Lung (tissue), 12 donors: ENCODE data around the gene NMB. TPM values are rescaled to one million over a fixed set of nuclear protein-coding genes. Genes with fewer than 3 reads are reported as not detected.

Source experiments
- ATAC-seq: fragments of 200-7000 bp; cut with Tn5 transposase; one replicate; pipeline ENCODE4 v1.9.1; 2020; ENCODE audit warnings: moderate number of reproducible peaks; ENCODE audit not compliant: insufficient read depth, low FRiP score
- DNase-seq, 3 donors: peaks; one replicate each; pipeline ENCODE4 v3.0.0-alpha.2; 2013 to 2017
- H3K27ac ChIP-seq, 2 donors: one replicate each; pipeline ENCODE4 v1.5.1; 2013; ENCODE audit warnings: mild to moderate bottlenecking in 2 of 2, moderate library complexity in 2 of 2, control low read depth in 1 of 2, inconsistent platforms in 1 of 2, low read depth in 1 of 2, low read length in 1 of 2
- H3K27me3 ChIP-seq, 3 donors: one replicate each; pipeline ENCODE4 v1.5.1; 2013; ENCODE audit warnings: low read length in 2 of 3; ENCODE audit not compliant: control insufficient read depth in 3 of 3, insufficient read depth in 3 of 3
- H3K36me3 ChIP-seq, 4 donors: one replicate each; pipeline ENCODE4 v1.5.1; 2013; ENCODE audit warnings: low read length in 4 of 4, mild to moderate bottlenecking in 1 of 4, moderate library complexity in 1 of 4; ENCODE audit not compliant: control insufficient read depth in 4 of 4, insufficient read depth in 4 of 4
- H3K4me1 ChIP-seq, 5 donors: one replicate each; pipeline ENCODE4 v1.5.1; 2013; ENCODE audit warnings: low read length in 5 of 5, mild to moderate bottlenecking in 2 of 5, moderate library complexity in 1 of 5; ENCODE audit not compliant: control insufficient read depth in 5 of 5, insufficient read depth in 5 of 5
- H3K4me3 ChIP-seq: one replicate; pipeline ENCODE4 v1.5.1; 2013; ENCODE audit warnings: mild to moderate bottlenecking, control low read depth, moderate library complexity
- H3K9ac ChIP-seq, 2 donors: one replicate each; pipeline ENCODE4 v1.5.1; 2013; ENCODE audit warnings: low read length in 2 of 2, control low read depth in 1 of 2; ENCODE audit not compliant: insufficient read depth in 1 of 2
- H3K9me3 ChIP-seq, 4 donors: one replicate each; pipeline ENCODE4 v1.5.1; 2013; ENCODE audit warnings: low read length in 3 of 4, mild to moderate bottlenecking in 1 of 4, moderate library complexity in 1 of 4; ENCODE audit not compliant: control insufficient read depth in 4 of 4, insufficient read depth in 3 of 4
- WGBS, 2 donors: extraction: QIAGEN DNeasy Blood & Tissue Kit; methylation state at CpG; one replicate each; pipeline ENCODE4 v1.1.7; 2013; 5-methylcytosine and 5-hydroxymethylcytosine counted together
- polyA plus RNA-seq, 2 donors: library from polyadenylated mRNA; stranded (reverse); fragments of 200-250 nt; gene quantifications; one replicate each; pipeline ENCODE4 v1.2.1, GENCODE V29; 2013
- total RNA-seq, 2 donors: library from RNA; depleted of rRNA in 1 of 2; stranded (reverse); fragments of >200 nt in 1 of 2; gene quantifications; one replicate each; pipeline ENCODE4 v1.2.1, GENCODE V29; 2014 to 2021
- TF ChIP-seq, protein P1 (sequence below): IDR thresholded peaks from 2 replicates; pipeline ENCODE4 v1.5.1; 2012; ENCODE audit warnings: mild to moderate bottlenecking; ENCODE audit errors: control extremely low read depth, extremely low read depth
- donor health status: control.
- donor health status: control.
- donor health status: Bipolar disorder and iron deficiency.
- donor health status: healthy.
- donor health status: DM: yes; HTN: yes; CAD: no.

The NMB gene
- total and polyA plus RNA-seq, 4 donors: 2.6 to 9.3 (median 5.6) TPM

DNA sequence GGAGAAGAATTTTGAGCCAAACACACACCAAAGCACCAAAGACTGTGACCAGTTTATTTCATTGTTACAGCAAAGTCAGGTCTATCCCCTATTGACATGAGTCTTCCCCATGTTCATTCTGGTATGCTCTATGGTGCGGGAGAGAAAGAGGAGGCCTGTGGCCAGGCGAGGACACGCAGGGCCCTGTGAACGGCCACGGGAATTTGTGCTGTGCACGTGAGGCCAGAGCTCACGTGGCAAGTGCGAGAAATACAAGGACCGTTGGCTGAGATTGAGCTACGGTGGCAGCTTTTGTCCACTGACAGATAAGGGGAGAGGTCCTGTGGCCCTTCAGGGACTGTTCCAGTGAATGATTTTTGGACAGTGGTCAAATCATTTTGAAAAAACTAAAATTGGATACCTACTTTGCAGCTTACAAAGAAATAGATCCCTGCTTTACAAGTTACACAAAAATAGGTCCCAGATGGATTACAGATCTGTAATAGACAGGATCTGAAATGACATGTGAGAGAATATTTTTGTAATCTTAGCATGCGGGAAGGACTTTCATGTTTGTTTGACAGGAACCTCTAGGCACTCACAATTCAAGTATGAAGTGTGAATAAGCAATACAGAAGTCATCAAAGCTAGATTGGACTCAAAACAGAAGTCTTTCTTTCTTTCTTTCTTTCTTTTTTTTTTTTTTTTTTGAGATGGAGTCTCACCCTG lies 48.0 kb downstream of the NMB start:
- ATAC-seq (no peak), DNase-seq (no peak)
- Histone ChIP-seq H3K9ac (no peak overlapping the region), H3K9me3 (no peaks in the 10 kb centered on the region), H3K4me3 (no peak overlapping the region), H3K27me3 (no peaks in the 10 kb centered on the region), H3K27ac (peak overlapping the region in 1 of 2 donors; percentile 28), H3K36me3 (peaks cover 0 to 16% (median 12%) of the 10 kb centered on the region in 4 donors), H3K4me1 (peaks cover 0 to 1% (median 0%) of the 10 kb centered on the region in 5 donors)
- TF ChIP-seq, protein P1, sequence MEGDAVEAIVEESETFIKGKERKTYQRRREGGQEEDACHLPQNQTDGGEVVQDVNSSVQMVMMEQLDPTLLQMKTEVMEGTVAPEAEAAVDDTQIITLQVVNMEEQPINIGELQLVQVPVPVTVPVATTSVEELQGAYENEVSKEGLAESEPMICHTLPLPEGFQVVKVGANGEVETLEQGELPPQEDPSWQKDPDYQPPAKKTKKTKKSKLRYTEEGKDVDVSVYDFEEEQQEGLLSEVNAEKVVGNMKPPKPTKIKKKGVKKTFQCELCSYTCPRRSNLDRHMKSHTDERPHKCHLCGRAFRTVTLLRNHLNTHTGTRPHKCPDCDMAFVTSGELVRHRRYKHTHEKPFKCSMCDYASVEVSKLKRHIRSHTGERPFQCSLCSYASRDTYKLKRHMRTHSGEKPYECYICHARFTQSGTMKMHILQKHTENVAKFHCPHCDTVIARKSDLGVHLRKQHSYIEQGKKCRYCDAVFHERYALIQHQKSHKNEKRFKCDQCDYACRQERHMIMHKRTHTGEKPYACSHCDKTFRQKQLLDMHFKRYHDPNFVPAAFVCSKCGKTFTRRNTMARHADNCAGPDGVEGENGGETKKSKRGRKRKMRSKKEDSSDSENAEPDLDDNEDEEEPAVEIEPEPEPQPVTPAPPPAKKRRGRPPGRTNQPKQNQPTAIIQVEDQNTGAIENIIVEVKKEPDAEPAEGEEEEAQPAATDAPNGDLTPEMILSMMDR: no peak
- 74 to 90% methylated on average over 11 of the region's 11 CpGs for WGBS, 2 donors

DNA sequence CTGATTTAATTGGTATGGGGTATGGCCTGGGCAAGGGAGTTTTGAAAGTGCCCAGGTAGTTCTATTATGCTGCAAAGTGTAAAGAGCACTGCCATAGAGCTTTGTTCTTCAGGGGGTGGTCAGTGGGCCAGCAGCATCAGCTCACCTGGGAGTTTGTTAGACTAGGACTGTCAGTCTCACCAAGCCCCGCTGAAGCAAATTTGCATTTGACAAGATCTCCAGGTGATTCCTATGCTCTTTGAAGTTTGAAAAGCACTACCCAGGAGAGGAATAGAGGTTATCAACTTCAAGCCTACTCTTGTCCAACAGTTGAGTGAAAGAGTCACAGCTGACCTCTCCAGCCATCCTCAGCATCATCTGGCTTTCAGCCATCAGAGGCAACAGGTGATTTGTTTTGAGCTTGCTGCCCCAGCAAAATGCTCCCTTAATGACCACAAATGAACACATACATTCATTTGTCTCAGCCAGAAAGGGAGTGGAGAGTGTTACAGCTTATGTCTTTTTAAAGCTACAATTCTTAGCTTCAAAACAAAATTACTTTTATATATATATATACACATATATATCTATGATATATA lies 49.2 kb downstream of the NMB start:
- no peak overlapping the region for H3K27ac ChIP-seq
- DNase-seq (no peak), ATAC-seq (no peak)
- H3K9me3 ChIP-seq: no peaks in the 10 kb centered on the region
- no peaks in the 10 kb centered on the region for H3K27me3 ChIP-seq
- 79 to 81% methylated on average over 1 of the region's 1 CpG for WGBS, 2 donors
- peaks cover 3 to 20% (median 14%) of the 10 kb centered on the region in 4 donors for H3K36me3 ChIP-seq
- peaks cover 0 to 1% (median 0%) of the 10 kb centered on the region in 5 donors for H3K4me1 ChIP-seq
- no peak overlapping the region for H3K4me3 ChIP-seq
- TF ChIP-seq, protein P1: no peak
- no peak overlapping the region for H3K9ac ChIP-seq

DNA sequence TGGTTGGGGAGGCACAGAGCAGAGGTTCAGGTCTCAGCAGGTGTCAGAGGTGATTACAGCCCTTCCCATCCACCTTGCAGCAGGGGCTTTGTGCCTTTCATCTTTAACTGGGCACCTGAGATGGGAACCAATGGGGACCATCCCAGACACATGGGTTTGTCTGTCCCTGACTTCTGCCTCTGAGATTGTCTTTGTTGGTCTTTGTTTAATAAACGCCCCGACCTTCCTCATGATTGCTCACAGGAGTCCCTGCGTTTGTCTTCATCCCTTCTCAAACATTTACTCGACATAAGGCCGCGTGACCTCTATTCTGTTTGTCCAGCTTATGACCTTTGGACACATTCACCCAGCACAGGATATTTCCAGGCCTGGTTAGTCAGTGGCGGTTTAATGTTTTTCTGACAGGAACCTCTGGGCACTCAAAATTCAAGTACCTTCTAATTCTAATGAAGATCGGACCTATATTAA lies 51.3 kb downstream of the NMB start:
- ATAC-seq (no peak), DNase-seq (no peak)
- no peaks in the 10 kb centered on the region for H3K27me3 ChIP-seq
- TF ChIP-seq, protein P1: no peak
- H3K27ac ChIP-seq: no peak overlapping the region
- H3K9ac ChIP-seq: no peak overlapping the region
- peaks cover 0 to 3% (median 0%) of the 10 kb centered on the region in 5 donors for H3K4me1 ChIP-seq
- H3K4me3 ChIP-seq: no peak overlapping the region
- WGBS, 2 donors: 84 to 90% methylated on average over 8 of the region's 8 CpGs
- H3K36me3 ChIP-seq: peaks cover 3 to 24% (median 17%) of the 10 kb centered on the region in 4 donors
- H3K9me3 ChIP-seq: no peaks in the 10 kb centered on the region
